Activated T-cell treated with anti-CD3 and anti-CD28 coated beads for 1 hour (primary cell): ENCODE data around the gene PURB.
"Not testable (repeated sequence)": the region's sequence is repeated elsewhere in the genome, so short reads cannot be mapped to it uniquely, and the experiment has no call there.

Source experiments
- DNase-seq: peaks from one replicate; pipeline ENCODE4 v3.0.0-alpha.2; 2020; ENCODE audit warnings: low read depth

Gene PURB

GRCh38 chr7:44885394-44886317 lies at the start of gene PURB:
PURB (minus strand) TSS chr7:44885530; CDS start chr7:44885348, 182 bp downstream.
- DNase-seq, result peak; percentile 97

- no peak for DNase-seq
Measured at GRCh38 chr7:44935016-44935415, 49.7 kb upstream of the PURB start.

DNA sequence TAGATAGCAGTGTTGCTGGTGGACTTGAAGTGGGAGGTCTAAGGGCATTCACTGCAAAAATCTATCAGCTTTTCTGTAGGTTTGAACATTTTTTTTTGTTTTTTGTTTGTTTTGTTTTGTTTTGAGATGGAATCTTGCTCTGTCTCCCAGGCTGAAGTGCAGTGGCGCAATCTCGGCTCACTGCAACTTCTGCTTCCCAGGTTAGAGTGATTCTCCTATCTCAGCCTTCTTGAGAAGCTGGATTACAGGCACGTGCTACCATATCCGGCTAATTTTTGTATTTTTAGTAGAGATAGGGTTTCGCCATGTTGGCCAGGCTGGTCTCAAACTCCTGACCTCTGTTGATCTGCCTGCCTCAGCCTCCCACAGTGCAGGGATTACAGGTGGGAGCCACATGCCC lies 49.2 kb upstream of the PURB start:
- not testable (repeated sequence) for DNase-seq

GRCh38 chr7:44930921-44931320 lies 45.6 kb upstream of the PURB start:
- DNase-seq, result no peak

GRCh38 chr7:44922351-44922694 lies 37.0 kb upstream of the PURB start:
- no peak for DNase-seq

GRCh38 chr7:44921607-44922350 lies 36.4 kb upstream of the PURB start:
- DNase-seq, result peak; percentile 99

GRCh38 chr7:44920119-44920518 lies 34.8 kb upstream of the PURB start:
- no peak for DNase-seq

DNA sequence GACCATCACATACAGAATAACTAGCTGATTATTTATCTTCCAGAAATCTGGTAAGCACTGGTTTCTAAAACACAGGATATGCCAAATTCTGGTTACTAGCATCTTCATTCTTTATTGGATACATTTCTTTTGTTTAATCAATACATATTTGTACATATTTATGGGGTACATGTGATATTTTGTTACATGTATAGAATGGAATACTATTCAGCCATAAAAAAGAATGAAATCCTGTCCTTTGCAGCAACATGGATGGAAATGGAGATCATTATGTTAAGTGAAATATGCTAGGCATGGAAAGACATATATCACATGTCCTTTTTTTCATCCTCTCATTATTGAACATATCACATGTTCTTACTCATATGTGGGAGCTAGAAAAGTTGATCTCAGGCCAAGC lies 32.7 kb upstream of the PURB start:
- no peak for DNase-seq

DNA sequence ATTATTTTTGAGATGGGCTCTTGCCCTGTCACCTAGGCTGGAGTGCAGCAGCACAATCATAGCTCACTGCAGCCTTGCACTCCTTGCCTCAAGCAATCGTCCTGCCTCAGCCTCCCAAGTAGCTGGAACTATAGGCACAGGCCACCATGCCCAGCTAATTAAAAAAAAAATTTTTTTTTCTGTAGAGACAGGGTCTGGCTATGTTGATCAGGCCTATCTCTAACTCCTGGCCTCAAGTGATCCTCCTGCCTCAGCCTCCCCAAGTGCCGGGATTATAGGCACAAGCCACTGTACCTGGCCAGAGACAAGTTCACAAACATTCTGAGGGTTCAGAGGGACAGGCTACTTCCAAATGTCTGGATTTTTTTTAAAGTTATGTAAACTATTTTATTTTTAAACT lies 32.1 kb upstream of the PURB start:
- no peak for DNase-seq

DNA sequence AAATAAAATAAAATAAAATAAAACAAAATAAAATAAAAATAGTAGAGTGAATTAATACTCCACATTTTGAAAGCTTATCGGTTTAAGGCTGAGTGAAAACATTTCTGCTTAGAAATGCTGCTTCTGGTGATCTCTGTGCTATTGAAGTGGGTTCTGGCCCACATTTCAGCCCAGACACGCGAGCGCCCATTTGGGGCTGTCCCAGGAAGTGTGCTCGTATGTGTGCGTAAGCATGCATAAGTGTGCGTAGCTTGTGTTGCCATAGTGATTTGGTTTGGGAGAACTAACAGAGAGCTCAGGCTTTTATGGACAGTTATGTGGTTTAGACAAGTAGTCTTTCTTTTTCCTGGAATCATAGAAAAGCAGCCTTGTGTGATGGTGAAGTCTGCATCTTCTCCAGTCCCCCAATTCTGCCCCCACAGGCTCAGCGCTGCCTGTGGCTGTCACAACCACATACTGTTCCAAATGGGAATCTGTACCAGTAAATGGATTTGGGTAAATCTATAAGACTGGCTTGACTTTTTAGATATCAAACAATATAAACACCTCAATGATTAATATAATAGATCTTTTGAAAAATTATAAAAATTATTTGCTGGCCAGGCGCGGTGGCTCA lies 29.8 kb upstream of the PURB start:
- peak; percentile 22 for DNase-seq

DNA sequence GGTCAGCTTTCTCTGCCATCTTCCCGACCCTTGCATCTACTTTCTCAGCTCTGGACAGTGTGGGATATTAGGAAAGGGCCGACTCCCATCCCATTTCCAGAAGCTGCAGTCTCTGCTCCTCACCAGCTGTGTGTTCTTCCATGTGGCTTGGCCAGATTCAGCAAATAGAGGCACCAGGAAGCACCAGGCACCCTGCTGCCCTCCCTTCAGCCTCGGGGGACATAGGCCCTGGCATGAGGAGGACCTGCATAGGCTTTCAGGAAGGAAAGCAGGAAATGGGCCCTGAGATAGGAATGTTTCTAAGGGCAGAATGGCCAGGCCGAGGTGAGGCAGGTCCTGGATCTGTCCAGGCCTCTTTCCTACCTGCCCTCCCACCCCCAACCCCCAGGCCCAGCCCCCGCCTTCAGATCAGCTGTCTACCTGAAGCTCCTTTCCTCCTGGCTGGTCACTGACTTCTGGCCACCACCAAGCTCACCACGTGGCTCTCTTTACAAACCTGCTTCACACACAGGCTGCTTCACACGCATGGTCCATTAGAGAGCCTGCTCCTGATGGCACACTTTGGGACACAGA lies 27.5 kb upstream of the PURB start:
- DNase-seq, result no peak

GRCh38 chr7:44911911-44912310 lies 26.6 kb upstream of the PURB start:
- DNase-seq, result no peak

DNA sequence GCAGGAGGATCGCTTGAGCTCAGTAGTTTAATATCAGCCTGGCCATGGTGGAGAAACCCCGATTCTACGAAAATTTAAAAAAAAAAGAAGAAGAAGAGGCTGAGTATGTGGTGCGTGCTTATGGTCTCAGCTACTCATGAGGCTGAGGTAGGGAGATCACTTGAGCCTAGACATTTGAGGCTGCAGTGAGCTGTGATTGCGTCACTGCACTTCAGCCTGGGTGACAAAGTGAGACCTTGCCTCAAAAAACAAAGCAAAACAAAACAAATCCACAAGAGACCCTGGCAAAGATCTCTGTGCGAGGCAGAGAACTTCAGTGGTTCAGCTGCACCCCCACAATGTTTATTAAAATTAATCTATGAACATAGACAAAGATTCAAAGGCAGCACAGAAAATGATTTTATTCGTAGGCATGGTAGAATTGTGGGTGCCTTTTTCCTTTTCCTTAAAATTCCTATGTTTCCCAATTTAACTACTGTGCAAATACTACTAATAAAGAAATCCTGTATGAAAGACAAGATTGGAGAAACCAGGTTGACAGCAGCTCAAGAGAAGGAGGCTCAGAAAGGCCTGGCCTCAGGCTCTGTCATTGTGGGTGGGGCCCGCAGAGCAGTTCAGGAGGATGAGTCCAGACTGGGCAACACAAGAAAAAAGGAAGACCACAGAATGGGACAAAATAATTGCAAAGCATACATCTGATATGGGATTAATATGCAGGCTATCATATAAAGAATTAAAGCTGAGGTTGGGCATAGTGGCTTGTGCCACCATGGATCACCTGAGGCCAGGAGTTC lies 24.5 kb upstream of the PURB start:
- no peak for DNase-seq

- no peak for DNase-seq
Measured at GRCh38 chr7:44906965-44907364, 21.6 kb upstream of the PURB start.

DNA sequence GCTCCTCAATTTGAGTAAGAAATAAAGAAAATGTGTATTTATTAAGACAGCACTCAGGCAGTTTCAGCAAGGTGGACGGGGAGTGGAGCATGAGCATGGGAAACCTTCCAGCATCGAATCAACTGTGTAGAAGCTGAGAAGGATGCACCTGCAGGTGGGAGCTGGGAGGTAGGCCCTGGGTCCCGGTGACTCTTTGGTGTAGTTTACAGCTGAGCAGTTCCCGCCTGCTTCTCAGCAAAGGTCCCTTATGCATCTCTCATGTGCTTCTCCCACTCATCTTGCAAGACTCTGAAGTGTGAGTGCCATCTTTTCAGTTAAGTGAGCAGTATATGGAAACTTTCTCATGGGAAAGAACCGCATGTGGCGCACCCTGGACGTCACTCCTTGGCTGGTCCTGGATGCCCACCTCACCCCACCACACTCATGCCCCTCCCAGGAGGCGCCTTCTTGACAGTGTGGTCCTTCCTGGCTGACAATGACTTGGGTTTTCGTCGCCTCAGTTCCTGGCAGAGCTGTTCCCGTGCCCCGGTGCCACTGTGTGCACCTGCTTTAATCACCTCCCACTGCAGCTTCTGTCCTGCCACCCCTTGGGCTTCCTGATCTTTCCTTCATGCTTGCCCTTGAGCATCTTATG lies 19.8 kb upstream of the PURB start:
- no peak for DNase-seq

DNA sequence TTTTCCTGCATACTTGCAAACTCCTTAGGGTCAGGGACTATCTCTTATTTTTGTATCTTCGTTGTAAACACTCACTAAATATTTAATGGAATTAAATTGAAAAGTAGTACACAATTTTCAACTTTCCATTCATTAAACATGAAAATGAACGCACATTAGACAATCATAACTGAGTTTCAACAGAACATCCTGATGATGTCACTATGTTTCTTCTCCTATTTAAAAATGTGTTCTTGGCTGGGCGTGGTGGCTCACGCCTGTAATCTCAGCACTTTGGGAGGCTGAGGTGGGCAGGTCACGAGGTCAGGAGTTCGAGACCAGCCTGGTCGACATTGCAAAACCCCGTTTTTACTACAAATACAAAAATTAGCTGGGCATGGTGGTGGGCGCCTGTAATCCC lies 14.1 kb upstream of the PURB start:
- DNase-seq, result no peak

- no peak for DNase-seq
Measured at GRCh38 chr7:44898039-44898438, 12.7 kb upstream of the PURB start.

GRCh38 chr7:44897309-44897708 lies 12.0 kb upstream of the PURB start:
- no peak for DNase-seq

- no peak for DNase-seq
Measured at GRCh38 chr7:44894888-44895580, 9.7 kb upstream of the PURB start.

DNA sequence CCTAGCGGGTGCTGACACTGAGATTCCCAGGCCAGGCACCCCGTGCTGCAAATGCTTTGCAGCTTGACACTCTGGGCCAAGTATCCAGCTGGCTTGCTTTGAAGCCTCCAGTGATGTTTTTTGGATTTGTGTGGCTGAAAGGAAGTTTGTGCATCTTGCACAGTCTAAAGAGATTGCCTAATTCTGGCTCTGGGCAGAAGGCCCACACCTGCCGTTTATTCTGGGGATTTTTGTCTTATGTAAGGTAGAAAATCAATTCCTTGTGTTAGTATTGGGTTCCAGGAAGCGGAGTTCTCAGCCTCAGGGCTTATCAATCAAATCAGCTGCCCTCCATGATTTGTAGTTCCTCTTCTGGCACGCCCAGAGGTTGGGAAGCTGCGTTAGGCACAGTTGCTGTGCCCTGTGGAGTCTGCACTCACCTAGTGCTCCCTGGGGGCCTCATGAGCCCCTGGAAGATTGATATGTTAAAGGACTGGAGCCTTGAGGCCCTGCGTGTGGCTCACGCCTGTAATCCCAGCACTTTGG lies 8.4 kb upstream of the PURB start:
- DNase-seq, result no peak
